GM21528 (cell line): ENCODE measurements around the gene SLC25A17.
"Not testable (repeated sequence)": the region's sequence is repeated elsewhere in the genome, so short reads cannot be mapped to it uniquely, and the experiment has no call there.

Experiments used
- ATAC-seq: cut with Tn5 transposase; IDR thresholded peaks from one replicate; pipeline ENCODE4 v1.9.1; 2021; ENCODE audit warnings: mild to moderate bottlenecking, moderate library complexity; ENCODE audit not compliant: unreplicated experiment, low FRiP score

SLC25A17 gene

GRCh38 chr22:40819599-40820140 is 524 bp upstream of the SLC25A17 start:
- ATAC-seq = no peak

GRCh38 chr22:40818192-40818746 is 877 bp downstream of the SLC25A17 start:
- no peak for ATAC-seq

- no peak for ATAC-seq
These were observed 1.4 kb downstream of the SLC25A17 start for GRCh38 chr22:40817737-40818136.

- ATAC-seq = no peak
These were observed 5.2 kb downstream of the SLC25A17 start for GRCh38 chr22:40813912-40814315.

- ATAC-seq = no peak
These were observed 10.9 kb downstream of the SLC25A17 start for GRCh38 chr22:40808018-40808841.

GRCh38 chr22:40806711-40807110 is 12.4 kb downstream of the SLC25A17 start:
- no peak for ATAC-seq

- no peak for ATAC-seq
These were observed 13.4 kb downstream of the SLC25A17 start for GRCh38 chr22:40805699-40806203.

- ATAC-seq = no peak
These were observed 13.9 kb downstream of the SLC25A17 start for GRCh38 chr22:40805239-40805638.

- ATAC-seq = no peak
These were observed 15.8 kb downstream of the SLC25A17 start for GRCh38 chr22:40803321-40803720.

- no peak for ATAC-seq
These were observed 20.1 kb downstream of the SLC25A17 start for GRCh38 chr22:40799008-40799407.

GRCh38 chr22:40797427-40797826 is 21.7 kb downstream of the SLC25A17 start:
- ATAC-seq = no peak

- ATAC-seq = no peak
These were observed 26.7 kb downstream of the SLC25A17 start for GRCh38 chr22:40792451-40792850.

- no peak for ATAC-seq
These were observed 27.9 kb downstream of the SLC25A17 start for GRCh38 chr22:40791241-40791640.

- ATAC-seq = no peak
These were observed 30.0 kb downstream of the SLC25A17 start for GRCh38 chr22:40789131-40789530.

- no peak for ATAC-seq
These were observed 36.6 kb downstream of the SLC25A17 start for GRCh38 chr22:40782521-40782920.

- ATAC-seq = not testable (repeated sequence)
These were observed 37.4 kb downstream of the SLC25A17 start for GRCh38 chr22:40781749-40782148.

GRCh38 chr22:40769761-40770160 is 49.4 kb downstream of the SLC25A17 start:
- ATAC-seq = no peak

GRCh38 chr22:40768206-40768605 is 50.9 kb downstream of the SLC25A17 start:
- no peak for ATAC-seq

GRCh38 chr22:40766956-40767355 is 52.2 kb downstream of the SLC25A17 start:
- ATAC-seq = no peak

GRCh38 chr22:40764763-40765441 is 54.2 kb downstream of the SLC25A17 start:
- ATAC-seq = no peak

GRCh38 chr22:40759294-40759840 is 59.8 kb downstream of the SLC25A17 start:
- no peak for ATAC-seq
